ENCODE measurements around the gene UBXN11. TPM values are rescaled to one million over a fixed set of nuclear protein-coding genes. Genes with fewer than 3 reads are reported as not detected.
"Not testable (repeated sequence)": the region's sequence is repeated elsewhere in the genome, so short reads cannot be mapped to it uniquely, and the experiment has no call there.

Gene UBXN11
- total RNA-seq, 2 donors from 2014 or later = 9.9 to 24.8 TPM

DNA sequence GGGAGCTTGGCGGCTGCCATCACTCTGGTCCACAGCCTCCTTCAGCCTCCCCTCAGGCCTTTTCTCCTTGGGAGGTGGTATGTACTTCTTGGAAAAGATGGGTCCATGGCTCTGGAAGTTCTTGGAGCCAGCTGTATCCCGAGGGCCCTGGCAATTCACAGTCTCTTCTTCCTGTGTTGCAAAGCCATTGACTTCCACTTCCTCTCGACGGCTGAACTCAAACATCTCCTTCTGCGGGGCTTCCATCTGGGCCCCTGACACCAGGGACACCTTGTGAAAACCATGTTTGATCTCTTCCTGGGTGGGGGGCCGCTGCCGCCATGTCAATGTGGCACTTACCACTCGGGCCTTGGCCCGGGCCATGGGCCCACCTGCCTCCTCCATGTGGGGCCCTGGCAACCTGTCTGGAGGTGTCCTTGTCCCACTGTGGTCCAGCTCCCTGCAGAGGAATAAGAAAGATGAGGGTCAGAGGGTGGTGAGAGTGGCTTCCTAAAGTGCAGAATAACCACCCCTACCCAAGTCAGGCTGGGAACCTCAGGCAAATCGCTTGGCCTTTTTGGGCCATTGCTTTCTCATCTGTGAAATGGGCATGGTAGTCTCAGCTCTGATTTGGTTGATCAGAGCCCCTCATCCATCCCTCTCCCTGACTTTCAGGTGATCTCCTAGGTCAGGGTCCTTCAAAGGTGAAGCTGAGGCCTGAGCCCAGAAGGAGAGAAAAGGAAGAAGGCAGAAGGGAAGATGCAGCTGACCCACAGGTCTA is 40.0 kb upstream of the UBXN11 start:
- H3K27ac Mint-ChIP-seq = no peak overlapping the region

DNA sequence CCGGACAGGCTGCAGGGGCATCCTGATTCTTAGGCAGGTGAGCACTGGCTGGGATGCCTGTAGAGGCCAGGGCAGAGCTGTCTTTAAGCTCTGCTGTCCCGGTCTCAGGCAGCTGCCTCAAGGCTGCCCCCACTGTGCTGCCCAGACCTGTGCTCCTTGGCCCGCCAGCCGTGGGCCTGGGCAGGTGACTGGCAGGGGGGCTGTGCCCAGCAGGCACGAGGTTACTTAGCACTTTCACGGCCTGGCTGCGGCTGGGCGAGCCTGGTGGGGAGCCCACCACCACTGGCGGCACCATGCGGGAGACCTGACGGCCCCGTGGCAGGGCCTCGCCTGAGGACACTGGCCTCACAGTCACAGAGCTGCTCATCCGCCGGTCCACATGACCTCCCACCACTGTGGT is 39.3 kb upstream of the UBXN11 start:
- Mint-ChIP-seq H3K27ac (no peak overlapping the region), H3K4me3 (no peak overlapping the region), H3K36me3 (no peaks in the 10 kb centered on the region), H3K4me1 (ENCODE audit: low read depth in 2 of 2) (no peaks in the 10 kb centered on the region), H3K27me3 (peaks cover 0 to 6% of the 10 kb centered on the region in 2 donors), H3K9me3 (no peaks in the 10 kb centered on the region)
- ATAC-seq (peak in 1 of 2 donors; percentile 36), DNase-seq (ENCODE audit: low spot score) (no peak)

More for the DNA sequence above, 40.0 kb upstream of the UBXN11 start:
- no peaks in the 10 kb centered on the region for H3K9me3 Mint-ChIP-seq
- H3K36me3 Mint-ChIP-seq = no peaks in the 10 kb centered on the region
- H3K4me1 Mint-ChIP-seq (ENCODE audit: low read depth in 2 of 2) = no peaks in the 10 kb centered on the region
- DNase-seq (ENCODE audit: low spot score) (no peak), ATAC-seq (no peak)
- no peak overlapping the region for H3K4me3 Mint-ChIP-seq
- H3K27me3 Mint-ChIP-seq = peaks cover 0 to 9% of the 10 kb centered on the region in 2 donors

DNA sequence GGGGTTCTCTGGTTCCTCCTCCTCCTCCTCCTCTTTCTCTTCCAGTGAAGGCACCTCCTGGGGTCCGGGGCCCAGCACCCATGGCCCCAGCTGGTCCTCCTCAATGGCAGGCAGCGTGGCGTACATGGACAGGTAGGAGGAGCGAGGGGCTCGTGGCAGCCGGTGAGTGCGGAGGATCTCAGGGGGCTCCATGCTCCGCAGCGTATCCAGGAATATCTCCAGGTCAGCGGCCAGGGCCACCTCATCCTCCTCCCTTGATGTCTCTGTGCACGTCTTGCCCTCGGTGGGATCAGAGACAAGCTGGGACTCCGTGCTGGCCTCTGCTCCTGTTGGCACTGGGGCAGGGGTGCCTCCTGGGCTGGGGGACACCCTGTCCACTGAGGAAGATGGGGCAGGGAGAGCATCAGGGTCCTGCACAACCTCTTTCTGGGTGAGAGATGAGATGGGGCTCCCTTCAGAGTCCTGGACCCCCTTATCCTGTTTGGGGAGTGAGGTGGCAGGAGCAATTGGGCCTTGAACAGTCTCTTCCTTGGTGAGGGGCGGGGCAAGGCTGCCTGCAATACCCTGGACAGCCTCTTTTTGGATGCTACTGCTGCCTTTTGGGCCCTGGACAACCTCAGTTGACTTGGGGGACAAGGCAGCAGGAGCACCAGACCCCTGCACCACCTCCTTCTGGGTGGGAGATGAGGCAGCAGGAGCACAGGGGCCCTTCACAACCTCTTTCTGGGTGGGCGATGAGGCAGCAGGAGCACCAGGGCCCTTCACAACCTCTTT is 37.9 kb upstream of the UBXN11 start:
- no peak overlapping the region for H3K27ac Mint-ChIP-seq
- ATAC-seq (no peak), DNase-seq (ENCODE audit: low spot score) (no peak)
- no peak overlapping the region for H3K4me3 Mint-ChIP-seq
- H3K9me3 Mint-ChIP-seq = no peaks in the 10 kb centered on the region
- no peaks in the 10 kb centered on the region for H3K36me3 Mint-ChIP-seq
- H3K27me3 Mint-ChIP-seq = peaks cover 0 to 4% of the 10 kb centered on the region in 2 donors
- H3K4me1 Mint-ChIP-seq (ENCODE audit: low read depth in 2 of 2) = no peaks in the 10 kb centered on the region

DNA sequence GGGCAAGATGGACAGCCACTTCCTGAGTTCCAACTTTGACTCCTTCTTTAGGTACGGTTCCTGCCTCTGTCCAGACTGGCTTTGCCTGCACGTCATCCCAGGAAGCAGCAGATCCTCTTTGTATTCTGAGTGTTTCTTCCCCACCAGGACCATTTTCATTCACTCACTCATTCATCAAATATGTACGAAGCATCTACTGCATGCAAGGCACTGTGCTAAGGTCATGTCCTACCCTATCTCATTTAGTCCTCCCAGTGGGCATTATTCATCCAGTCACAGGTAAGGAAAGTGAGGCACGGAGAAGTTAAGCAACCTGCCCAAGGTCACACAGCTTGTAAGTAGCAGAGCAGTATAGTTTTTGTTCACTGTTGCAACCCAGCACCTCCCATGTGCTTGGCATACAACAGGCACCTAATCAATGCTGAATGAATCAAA is 33.6 kb upstream of the UBXN11 start:
- Mint-ChIP-seq H3K27me3 (peaks cover 0 to 3% of the 10 kb centered on the region in 2 donors), H3K4me1 (ENCODE audit: low read depth in 2 of 2) (peaks cover 4 to 8% of the 10 kb centered on the region in 2 donors), H3K36me3 (no peaks in the 10 kb centered on the region), H3K27ac (no peak overlapping the region), H3K4me3 (no peak overlapping the region), H3K9me3 (no peaks in the 10 kb centered on the region)
- DNase-seq (ENCODE audit: low spot score) (no peak), ATAC-seq (no peak)

DNA sequence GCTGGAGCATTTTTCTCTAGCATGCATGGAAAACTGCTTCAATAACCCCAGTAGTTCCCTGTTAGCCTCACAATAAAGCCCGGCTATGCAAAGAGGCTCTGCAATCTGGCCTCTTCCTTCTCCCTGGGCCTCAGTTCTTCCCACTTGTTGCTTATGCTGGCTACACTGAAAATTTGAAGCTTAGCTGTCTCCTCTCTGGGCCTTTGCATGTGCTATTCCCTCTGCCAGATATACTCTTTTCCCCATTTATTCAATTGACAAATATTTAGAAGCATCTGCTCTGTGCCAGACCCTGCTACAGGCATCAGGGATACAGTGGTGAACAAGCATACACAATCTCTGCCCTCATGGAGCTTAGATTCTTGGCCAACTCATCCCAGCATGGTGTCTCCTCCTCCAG is 32.2 kb upstream of the UBXN11 start:
- Mint-ChIP-seq H3K9me3 (no peaks in the 10 kb centered on the region), H3K4me3 (no peak overlapping the region), H3K4me1 (ENCODE audit: low read depth in 2 of 2) (peaks cover 4 to 8% of the 10 kb centered on the region in 2 donors), H3K27me3 (peaks cover 0 to 3% of the 10 kb centered on the region in 2 donors), H3K36me3 (no peaks in the 10 kb centered on the region), H3K27ac (no peak overlapping the region)
- ATAC-seq (no peak), DNase-seq (ENCODE audit: low spot score) (no peak)

DNA sequence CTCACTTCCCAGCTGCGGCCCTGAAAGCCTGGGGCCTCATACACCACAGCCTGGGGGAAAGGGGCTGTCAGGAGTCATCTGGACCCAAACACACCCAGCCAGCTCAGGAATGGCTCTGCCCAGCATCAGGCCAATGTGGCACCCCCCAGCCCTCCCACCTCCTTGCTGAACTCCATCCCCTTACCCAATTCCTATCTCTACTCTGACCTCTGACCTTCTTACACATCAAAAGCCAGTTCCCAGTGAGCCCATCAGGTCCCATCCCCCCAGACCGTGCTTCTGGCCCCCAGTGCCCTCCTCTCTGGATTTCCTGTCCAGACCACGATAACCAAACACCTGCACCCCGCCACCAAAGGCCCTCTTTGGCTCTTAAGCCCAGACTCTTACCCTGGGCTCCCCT is 31.2 kb upstream of the UBXN11 start:
- H3K27ac Mint-ChIP-seq = peak overlapping the region in 1 of 2 donors; percentile 56
- no peak for DNase-seq (ENCODE audit: low spot score)
- H3K4me1 Mint-ChIP-seq (ENCODE audit: low read depth in 2 of 2) = peaks cover 4 to 8% of the 10 kb centered on the region in 2 donors
- no peaks in the 10 kb centered on the region for H3K9me3 Mint-ChIP-seq
- no peak for ATAC-seq
- no peak overlapping the region for H3K4me3 Mint-ChIP-seq
- no peaks in the 10 kb centered on the region for H3K36me3 Mint-ChIP-seq
- peaks cover 0 to 5% of the 10 kb centered on the region in 2 donors for H3K27me3 Mint-ChIP-seq

DNA sequence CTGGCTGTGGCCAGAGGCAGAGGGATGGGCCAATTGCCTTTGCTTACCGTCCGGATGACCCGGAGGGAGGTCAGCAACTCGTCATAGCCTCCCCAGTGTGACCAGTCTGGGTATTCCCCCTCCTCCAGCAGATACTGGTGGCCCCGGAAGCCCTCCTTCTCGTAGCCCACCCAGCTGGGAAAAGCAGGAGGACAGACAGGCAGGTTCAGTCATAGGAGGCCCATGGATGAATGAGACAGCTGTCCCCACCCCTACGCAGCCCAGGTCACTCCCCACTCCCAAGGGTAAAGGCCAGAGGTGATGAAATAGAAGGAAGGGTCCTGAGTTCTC is 30.7 kb upstream of the UBXN11 start:
- no peak overlapping the region for H3K27ac Mint-ChIP-seq
- H3K4me1 Mint-ChIP-seq (ENCODE audit: low read depth in 2 of 2) = peaks cover 4 to 8% of the 10 kb centered on the region in 2 donors
- H3K36me3 Mint-ChIP-seq = no peaks in the 10 kb centered on the region
- peaks cover 0 to 4% of the 10 kb centered on the region in 2 donors for H3K27me3 Mint-ChIP-seq
- H3K4me3 Mint-ChIP-seq = no peak overlapping the region
- DNase-seq (ENCODE audit: low spot score) (no peak), ATAC-seq (no peak)
- H3K9me3 Mint-ChIP-seq = no peaks in the 10 kb centered on the region

DNA sequence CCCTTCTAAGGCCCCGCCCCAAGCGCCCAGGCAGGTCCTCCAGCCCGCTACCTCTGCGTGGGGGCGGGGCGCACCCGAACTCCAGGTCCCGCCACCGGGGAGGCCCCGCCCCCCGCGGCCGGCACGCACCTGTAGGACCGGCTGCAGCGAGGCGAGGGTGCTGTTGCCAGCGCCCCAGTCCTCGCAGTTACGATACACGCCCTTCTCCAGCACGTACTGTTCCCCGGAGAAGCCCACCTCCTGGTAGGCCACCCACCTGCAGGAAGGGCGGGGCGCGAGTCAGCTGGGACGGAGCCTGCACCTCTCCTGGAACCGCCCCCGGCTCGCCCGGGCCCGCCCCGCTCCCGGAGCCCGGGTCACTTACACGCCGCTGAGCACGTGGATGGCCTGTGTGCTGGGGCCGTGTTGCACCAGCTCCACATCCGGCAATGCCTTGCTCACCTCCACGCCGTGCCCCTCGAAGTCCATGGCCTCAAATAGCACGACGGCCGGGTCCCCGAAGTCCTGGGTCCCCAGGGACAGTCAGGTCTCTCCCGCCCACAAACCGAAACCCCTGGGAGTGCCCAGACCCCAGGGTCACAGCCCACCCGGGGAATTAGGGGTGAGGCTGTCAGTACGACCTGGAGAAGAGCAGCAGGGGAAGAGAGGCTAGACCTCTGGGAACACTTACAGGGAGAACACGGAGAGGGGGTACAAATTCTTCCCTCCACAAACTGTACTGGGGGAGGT is 30.2 kb upstream of the UBXN11 start:
- peak; percentile 69 for DNase-seq (ENCODE audit: low spot score)
- Mint-ChIP-seq H3K27ac (peak overlapping the region in 1 of 2 donors; percentile 67), H3K4me3 (peak overlapping the region; percentile 88), H3K27me3 (peaks cover 0 to 2% of the 10 kb centered on the region in 2 donors), H3K9me3 (no peaks in the 10 kb centered on the region), H3K36me3 (no peaks in the 10 kb centered on the region), H3K4me1 (ENCODE audit: low read depth in 2 of 2) (peaks cover 4 to 8% of the 10 kb centered on the region in 2 donors)
- ATAC-seq = peak; percentile 93

DNA sequence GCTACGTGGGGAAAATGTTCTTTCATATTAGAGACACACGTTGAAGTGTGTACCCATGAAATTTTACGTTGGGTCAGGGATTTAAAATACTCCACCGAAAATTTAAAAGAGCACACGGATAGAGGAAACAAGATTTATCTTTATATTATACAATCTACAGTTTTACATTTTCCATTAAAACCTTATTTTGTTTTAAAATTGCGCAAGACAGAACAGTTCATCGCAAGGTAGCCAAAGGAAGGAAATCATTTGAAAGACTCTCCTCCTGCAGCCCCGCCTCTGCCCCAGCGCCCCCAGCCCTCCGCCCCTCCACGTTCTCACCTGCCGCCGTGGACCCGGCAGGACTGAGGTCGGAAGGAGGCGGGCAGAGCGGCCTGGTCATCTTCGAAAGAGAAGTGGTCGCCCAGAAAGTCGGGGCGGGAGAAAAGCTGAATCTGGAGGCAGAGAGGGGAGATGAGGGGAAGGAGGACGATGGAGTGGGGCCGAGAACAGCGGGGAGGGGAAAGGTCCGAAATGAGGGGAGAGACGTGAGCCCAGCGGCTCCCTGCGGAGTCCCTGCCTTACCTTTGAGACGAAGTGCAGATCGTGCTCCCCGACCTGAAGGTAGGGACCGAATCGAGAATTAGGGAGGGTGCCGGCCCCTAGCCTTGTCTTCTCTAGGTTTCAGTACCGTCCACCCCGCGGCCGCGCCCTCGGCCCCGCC is 29.5 kb upstream of the UBXN11 start:
- H3K4me1 Mint-ChIP-seq (ENCODE audit: low read depth in 2 of 2) = peaks cover 4 to 8% of the 10 kb centered on the region in 2 donors
- ATAC-seq = no peak
- no peaks in the 10 kb centered on the region for H3K36me3 Mint-ChIP-seq
- H3K27ac Mint-ChIP-seq = peak overlapping the region in 1 of 2 donors; percentile 67
- DNase-seq (ENCODE audit: low spot score) = no peak
- peak overlapping the region; percentile 88 for H3K4me3 Mint-ChIP-seq
- H3K9me3 Mint-ChIP-seq = no peaks in the 10 kb centered on the region
- H3K27me3 Mint-ChIP-seq = peaks cover 0 to 2% of the 10 kb centered on the region in 2 donors

DNA sequence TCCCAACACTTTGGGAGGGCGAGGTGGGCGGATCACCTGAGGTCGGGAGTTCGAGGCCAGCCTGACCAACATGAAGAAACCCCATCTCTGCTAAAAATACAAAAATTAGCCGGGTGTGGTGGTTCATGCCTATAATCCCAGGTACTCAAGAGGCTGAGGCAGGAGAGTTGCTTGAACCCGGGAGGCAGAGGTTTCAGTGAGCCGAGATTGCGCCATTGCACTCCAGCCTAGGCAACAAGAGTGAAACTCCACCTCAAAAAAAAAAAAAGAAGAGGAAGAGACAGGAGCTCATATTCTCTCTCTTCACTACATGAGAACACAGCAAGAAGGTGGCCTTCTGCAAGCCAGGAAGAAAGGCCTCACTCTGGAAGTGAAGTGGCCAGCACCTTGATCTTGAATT is 26.9 kb upstream of the UBXN11 start:
- not testable (repeated sequence) for H3K36me3 Mint-ChIP-seq; H3K27ac Mint-ChIP-seq; ATAC-seq; H3K27me3 Mint-ChIP-seq; H3K9me3 Mint-ChIP-seq; DNase-seq (ENCODE audit: low spot score); H3K4me3 Mint-ChIP-seq; H3K4me1 Mint-ChIP-seq (ENCODE audit: low read depth in 2 of 2)

DNA sequence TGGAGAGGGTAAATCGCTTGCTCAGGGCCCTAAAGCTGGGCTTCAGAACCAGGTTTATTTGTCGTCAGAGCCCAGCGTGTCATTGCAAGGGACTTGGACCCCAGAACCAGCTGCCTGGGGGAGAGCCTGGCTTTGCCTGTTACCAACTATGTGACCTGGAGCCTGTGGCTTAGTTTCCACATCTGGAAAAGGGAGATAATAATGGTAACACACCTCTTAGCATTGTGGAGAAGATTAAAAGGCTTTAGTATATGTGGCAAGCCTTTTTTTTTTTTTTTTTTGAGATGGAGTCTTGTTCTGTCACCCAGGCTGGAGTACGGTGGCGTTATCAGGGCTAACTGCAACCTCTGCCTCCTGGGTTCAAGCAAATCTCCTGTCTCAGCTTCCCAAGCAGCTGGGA is 23.8 kb upstream of the UBXN11 start:
- ATAC-seq = no peak
- no peak overlapping the region for H3K4me3 Mint-ChIP-seq
- no peaks in the 10 kb centered on the region for H3K4me1 Mint-ChIP-seq (ENCODE audit: low read depth in 2 of 2)
- peaks cover 0 to 2% of the 10 kb centered on the region in 2 donors for H3K27me3 Mint-ChIP-seq
- no peaks in the 10 kb centered on the region for H3K36me3 Mint-ChIP-seq
- DNase-seq (ENCODE audit: low spot score) = no peak
- H3K27ac Mint-ChIP-seq = no peak overlapping the region
- H3K9me3 Mint-ChIP-seq = no peaks in the 10 kb centered on the region

DNA sequence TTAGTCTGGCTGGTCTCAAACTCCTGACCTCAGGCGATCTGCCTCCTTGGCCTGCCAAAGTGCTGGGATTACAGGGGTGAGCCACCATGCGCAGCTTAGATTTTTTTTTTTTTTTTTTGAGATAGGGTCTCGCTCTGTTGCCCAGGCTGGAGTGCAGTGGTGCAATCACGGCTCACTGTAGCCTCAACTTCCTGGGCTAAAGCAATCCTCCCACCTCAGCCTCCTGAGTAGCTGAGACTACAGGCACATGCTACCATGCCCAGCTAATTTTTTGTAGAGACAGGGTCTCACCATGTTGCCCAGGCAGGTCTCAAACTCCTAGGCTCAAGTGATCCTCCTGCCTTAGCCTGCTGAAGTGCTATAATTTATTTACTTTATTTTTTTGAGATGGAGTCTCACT is 22.9 kb upstream of the UBXN11 start:
- DNase-seq (ENCODE audit: low spot score); H3K27ac Mint-ChIP-seq; H3K36me3 Mint-ChIP-seq; H3K9me3 Mint-ChIP-seq; ATAC-seq; H3K4me1 Mint-ChIP-seq (ENCODE audit: low read depth in 2 of 2); H3K4me3 Mint-ChIP-seq; H3K27me3 Mint-ChIP-seq: not testable (repeated sequence)

DNA sequence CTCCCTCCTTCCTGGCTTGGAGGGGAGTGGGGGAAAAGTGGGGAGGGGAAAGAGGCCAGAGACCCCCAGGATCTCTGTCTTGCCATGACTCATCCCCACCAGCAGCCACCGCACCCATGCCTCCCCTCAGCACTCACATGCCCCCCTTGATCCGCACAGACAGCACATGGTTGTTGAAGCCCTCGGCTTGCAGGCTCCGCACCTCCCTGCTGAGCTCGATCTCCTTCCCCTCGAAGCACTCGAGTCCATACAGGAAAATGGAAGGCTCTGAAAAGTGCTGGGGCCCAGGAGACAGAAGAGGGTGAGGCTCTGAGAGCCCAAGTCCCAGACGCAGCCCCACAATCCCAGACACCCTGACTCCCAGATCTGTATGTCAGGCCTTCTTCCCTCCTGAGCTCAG is 22.2 kb upstream of the UBXN11 start:
- Mint-ChIP-seq H3K36me3 (no peaks in the 10 kb centered on the region), H3K27ac (no peak overlapping the region), H3K9me3 (no peaks in the 10 kb centered on the region), H3K4me3 (no peak overlapping the region), H3K4me1 (ENCODE audit: low read depth in 2 of 2) (no peaks in the 10 kb centered on the region), H3K27me3 (peaks cover 0 to 2% of the 10 kb centered on the region in 2 donors)
- no peak for ATAC-seq
- DNase-seq (ENCODE audit: low spot score) = no peak
